ENCODE data around the gene CSF1R.

- TF ChIP-seq CTCF (conservative IDR thresholded peaks at IDR 0.05; ENCODE audit: low read depth, low read length), result no peak
- no peak for TF ChIP-seq EZH2 (IDR thresholded peaks at IDR 0.05; ENCODE audit: borderline replicate concordance, low read depth, low read length, poor library complexity, severe bottlenecking)
Measured at GRCh38 chr5:150131461-150131860, 45.1 kb upstream of the CSF1R start.
